ENCODE data around the gene TCEAL5. TPM values are rescaled to one million over a fixed set of nuclear protein-coding genes. Genes with fewer than 3 reads are reported as not detected.
"Not testable (repeated sequence)": the region's sequence is repeated elsewhere in the genome, so short reads cannot be mapped to it uniquely, and the experiment has no call there.

The TCEAL5 gene
- total RNA-seq, 1 donor from 2014 or later: 6.9 TPM

DNA sequence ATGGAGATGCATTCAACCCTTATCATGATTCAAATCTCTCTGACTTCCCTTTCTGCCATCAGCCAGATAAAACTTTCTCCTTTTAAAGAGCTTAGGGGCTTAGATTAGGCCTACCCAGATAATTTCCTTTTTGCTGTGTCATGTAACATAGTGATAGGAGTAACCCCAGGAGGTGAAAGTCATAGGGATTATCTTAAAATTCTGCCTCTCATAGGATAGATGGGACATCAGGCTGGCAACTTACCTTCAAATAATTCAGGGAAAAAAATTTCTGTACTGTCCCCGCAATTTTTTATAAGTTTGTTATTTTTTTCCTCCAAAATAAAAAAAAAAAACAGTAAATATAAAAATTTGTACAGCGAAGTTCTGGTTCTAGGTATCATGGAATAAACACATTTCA is 40.9 kb downstream of the TCEAL5 start:
- DNase-seq (ENCODE audit: low spot score in 2 of 2); FAIRE-seq: not testable (repeated sequence)

DNA sequence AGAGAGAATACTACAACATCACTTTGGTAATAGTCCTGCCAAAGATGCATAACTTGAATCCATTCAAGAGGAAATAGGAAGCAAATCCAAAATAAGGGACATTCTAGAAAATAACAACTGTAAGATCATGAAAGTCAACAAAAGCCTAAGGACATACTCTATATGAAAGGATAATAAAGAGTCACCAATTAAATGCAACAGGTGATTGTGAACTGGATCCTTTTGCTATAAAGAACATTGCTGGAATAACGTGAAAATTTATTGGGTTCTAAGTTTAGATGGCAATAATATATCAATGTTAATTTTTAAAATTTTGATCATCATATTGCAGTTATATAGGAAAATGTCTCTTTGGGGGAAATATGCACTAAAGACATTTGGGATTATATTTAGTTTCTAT is 41.7 kb downstream of the TCEAL5 start:
- FAIRE-seq (no peak), DNase-seq (ENCODE audit: low spot score in 2 of 2) (no peak)

DNA sequence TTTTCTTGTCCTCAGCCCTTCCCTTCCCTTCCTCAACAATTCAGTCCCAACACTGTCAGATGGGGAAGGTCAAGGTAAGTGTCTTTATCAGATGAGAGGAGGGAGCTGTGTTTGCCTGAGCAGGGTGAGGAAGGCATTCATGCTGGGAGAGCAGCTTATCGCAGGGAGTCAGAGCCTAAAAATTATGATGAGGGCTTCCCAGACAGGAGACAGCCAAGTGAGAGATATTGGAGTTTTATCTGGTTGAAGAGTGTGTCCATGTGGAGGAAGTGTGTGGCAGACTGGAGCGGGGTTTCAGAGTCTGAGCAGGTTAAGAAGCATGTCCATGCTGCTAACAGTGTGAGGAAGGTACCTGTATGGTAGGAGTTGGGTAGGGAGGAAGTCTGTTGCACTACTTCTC is 43.3 kb downstream of the TCEAL5 start:
- no peak for FAIRE-seq

DNA sequence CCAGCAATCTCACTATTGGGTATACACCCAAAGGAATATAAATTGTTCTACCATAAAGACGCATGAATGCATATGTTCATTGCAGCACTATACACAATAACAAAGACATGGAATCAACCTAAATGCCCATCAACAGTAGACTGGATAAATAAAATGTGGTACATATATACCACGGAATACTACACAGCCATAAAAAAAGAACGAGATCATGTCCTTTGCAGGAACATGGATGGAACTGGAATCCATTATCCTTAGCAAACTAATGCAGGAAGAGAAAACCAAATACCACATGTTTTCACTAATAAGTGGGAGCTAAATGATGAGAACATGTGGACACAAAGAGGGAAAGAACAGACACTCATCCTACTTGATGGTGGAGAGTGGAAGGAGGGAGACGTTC is 50.6 kb downstream of the TCEAL5 start:
- DNase-seq (ENCODE audit: low spot score in 2 of 2); FAIRE-seq: not testable (repeated sequence)

More for the DNA sequence above, 43.3 kb downstream of the TCEAL5 start:
- DNase-seq (ENCODE audit: low spot score in 2 of 2): no peak

Other genes with a start within 250 kb of the TCEAL5 start
- 127 TPM for gene BEX1, start 212.6 kb downstream of the TCEAL5 start, total RNA-seq
- not detected for gene NXF3, start 183.6 kb downstream of the TCEAL5 start, total RNA-seq
- gene BEX4, start 61.6 kb downstream of the TCEAL5 start, total RNA-seq: 110 TPM
- gene TCEAL8, start 21.6 kb downstream of the TCEAL5 start, total RNA-seq: 106 TPM
- gene BEX2, start 34.2 kb upstream of the TCEAL5 start, total RNA-seq: 110 TPM
- gene TCEAL7, start 53.5 kb upstream of the TCEAL5 start, total RNA-seq: 107 TPM
- 27.7 TPM for gene TCEAL9, start 79.8 kb upstream of the TCEAL5 start, total RNA-seq
- 179 TPM for gene BEX3, start 99.8 kb upstream of the TCEAL5 start, total RNA-seq
- 0.82 TPM for gene RAB40A, start 242.7 kb upstream of the TCEAL5 start, total RNA-seq